ENCODE results near the gene ALDH1L1.

ALDH1L1 gene

GRCh38 chr3:126155819-126156218 is 24.6 kb downstream of the ALDH1L1 start:
- peak in 2 of 10 donors; percentile 2 to 68 for DNase-seq
- intact Hi-C loops (cut with DNase I): no loop called here

- intact Hi-C loops (cut with DNase I): no loop called here
- peak in 1 of 10 donors; percentile 70 for DNase-seq
Measured at GRCh38 chr3:126155280-126155640, 25.1 kb downstream of the ALDH1L1 start.

- intact Hi-C loops (cut with DNase I): no loop called here
- DNase-seq: peak in 2 of 10 donors; percentile 4 to 80
Measured at GRCh38 chr3:126154391-126155279, 25.8 kb downstream of the ALDH1L1 start.

GRCh38 chr3:126153695-126154360 is 26.6 kb downstream of the ALDH1L1 start:
- intact Hi-C loops (cut with DNase I): no loop called here
- peak in 2 of 10 donors; percentile 2 to 63 for DNase-seq

GRCh38 chr3:126152901-126153694 is 27.3 kb downstream of the ALDH1L1 start:
- intact Hi-C loops (cut with DNase I): no loop called here
- DNase-seq: peak in 1 of 10 donors; percentile 1

GRCh38 chr3:126152458-126152857 is 27.9 kb downstream of the ALDH1L1 start:
- intact Hi-C loops (cut with DNase I): no loop called here
- peak in 1 of 10 donors; percentile 68 for DNase-seq

GRCh38 chr3:126151562-126152302 is 28.7 kb downstream of the ALDH1L1 start:
- intact Hi-C loops (cut with DNase I): no loop called here
- DNase-seq: peak in 1 of 10 donors; percentile 65

GRCh38 chr3:126149960-126150515 is 30.3 kb downstream of the ALDH1L1 start:
- intact Hi-C loops (cut with DNase I): no loop called here

GRCh38 chr3:126149256-126149902 is 31.0 kb downstream of the ALDH1L1 start:
- intact Hi-C loops (cut with DNase I): no loop called here
- peak in 3 of 10 donors; percentile 2 to 42 (median 10) for DNase-seq

More at GRCh38 chr3:126149960-126150515, 30.3 kb downstream of the ALDH1L1 start:
- peak in 4 of 10 donors; percentile 14 to 82 (median 80) for DNase-seq

GRCh38 chr3:126147932-126148683 is 32.3 kb downstream of the ALDH1L1 start:
- DNase-seq: peak in 5 of 10 donors; percentile 1 to 64 (median 5)
- intact Hi-C loops (cut with DNase I): no loop called here

- peak in 5 of 10 donors; percentile 3 to 79 (median 7) for DNase-seq
- intact Hi-C loops (cut with DNase I): no loop called here
Measured at GRCh38 chr3:126147147-126147931, 33.0 kb downstream of the ALDH1L1 start.

- peak in 3 of 10 donors; percentile 4 to 77 (median 21) for DNase-seq
- intact Hi-C loops (cut with DNase I): no loop called here
Measured at GRCh38 chr3:126146525-126147146, 33.8 kb downstream of the ALDH1L1 start.

GRCh38 chr3:126146034-126146433 is 34.4 kb downstream of the ALDH1L1 start:
- peak in 3 of 10 donors; percentile 1 to 62 (median 60) for DNase-seq
- intact Hi-C loops (cut with DNase I): no loop called here

GRCh38 chr3:126142652-126143051 is 37.7 kb downstream of the ALDH1L1 start:
- intact Hi-C loops (cut with DNase I): no loop called here
- DNase-seq: peak in 1 of 10 donors; percentile 48

GRCh38 chr3:126137490-126138130 is 42.8 kb downstream of the ALDH1L1 start:
- intact Hi-C loops (cut with DNase I): no loop called here
- peak in 5 of 10 donors; percentile 2 to 57 (median 12) for DNase-seq

GRCh38 chr3:126136428-126137220 is 43.8 kb downstream of the ALDH1L1 start:
- intact Hi-C loops (cut with DNase I): no loop called here
- DNase-seq: peak in 3 of 10 donors; percentile 4 to 49 (median 44)
